ENCODE measurements around the gene UGGT1.

DNA sequence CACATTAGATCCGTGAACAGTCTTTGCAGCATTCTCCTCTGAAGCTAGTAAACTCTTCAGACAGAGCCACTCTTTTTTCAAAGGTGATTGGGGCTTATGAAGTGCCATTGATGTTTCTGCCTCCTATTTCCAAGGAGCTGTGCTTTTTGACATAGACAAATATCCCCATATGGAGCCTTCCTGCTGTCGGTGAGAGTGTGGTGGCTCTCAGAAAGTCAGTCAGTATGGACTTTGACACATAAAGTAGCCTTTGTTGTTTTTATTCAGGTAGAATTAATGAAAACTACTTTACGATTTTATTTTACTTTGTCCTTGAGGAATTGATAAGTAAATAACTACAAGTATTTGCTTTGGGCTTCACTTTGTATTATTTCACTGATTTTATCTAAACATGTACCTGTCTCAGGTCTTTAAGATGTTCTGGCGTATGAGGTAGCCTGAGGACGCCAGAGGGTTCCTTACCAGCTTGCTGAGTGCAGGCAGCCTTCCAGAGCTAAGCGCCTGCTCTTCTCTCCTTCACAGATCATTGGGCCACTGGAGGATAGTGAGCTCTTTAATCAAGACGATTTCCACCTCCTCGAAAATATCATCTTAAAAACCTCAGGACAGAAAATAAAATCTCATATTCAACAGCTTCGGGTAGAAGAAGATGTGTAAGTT is 69.7 kb downstream of the UGGT1 start:
- TF ChIP-seq, protein P1, sequence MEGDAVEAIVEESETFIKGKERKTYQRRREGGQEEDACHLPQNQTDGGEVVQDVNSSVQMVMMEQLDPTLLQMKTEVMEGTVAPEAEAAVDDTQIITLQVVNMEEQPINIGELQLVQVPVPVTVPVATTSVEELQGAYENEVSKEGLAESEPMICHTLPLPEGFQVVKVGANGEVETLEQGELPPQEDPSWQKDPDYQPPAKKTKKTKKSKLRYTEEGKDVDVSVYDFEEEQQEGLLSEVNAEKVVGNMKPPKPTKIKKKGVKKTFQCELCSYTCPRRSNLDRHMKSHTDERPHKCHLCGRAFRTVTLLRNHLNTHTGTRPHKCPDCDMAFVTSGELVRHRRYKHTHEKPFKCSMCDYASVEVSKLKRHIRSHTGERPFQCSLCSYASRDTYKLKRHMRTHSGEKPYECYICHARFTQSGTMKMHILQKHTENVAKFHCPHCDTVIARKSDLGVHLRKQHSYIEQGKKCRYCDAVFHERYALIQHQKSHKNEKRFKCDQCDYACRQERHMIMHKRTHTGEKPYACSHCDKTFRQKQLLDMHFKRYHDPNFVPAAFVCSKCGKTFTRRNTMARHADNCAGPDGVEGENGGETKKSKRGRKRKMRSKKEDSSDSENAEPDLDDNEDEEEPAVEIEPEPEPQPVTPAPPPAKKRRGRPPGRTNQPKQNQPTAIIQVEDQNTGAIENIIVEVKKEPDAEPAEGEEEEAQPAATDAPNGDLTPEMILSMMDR (IDR thresholded peaks at IDR 0.05) = no peak
- no peak for TF ChIP-seq POLR2AphosphoS5 (IDR thresholded peaks at IDR 0.05)
